SH-SY5Y (cell line): ENCODE data around the gene LMO4.

Source experiments
- GATA2 ChIP-seq: IDR thresholded peaks from 2 replicates; pipeline ENCODE4 v1.6.1; 2011; ENCODE audit warnings: mild to moderate bottlenecking, low read depth, low read length
- GATA3 ChIP-seq: IDR thresholded peaks from 2 replicates; pipeline ENCODE4 v1.6.1; 2011; ENCODE audit warnings: low read depth, mild to moderate bottlenecking, low read length, moderate library complexity

The LMO4 gene

GRCh38 chr1:87307931-87308330, 20.7 kb upstream of the LMO4 start:
- TF ChIP-seq GATA2, result no peak
- TF ChIP-seq GATA3, result no peak

DNA sequence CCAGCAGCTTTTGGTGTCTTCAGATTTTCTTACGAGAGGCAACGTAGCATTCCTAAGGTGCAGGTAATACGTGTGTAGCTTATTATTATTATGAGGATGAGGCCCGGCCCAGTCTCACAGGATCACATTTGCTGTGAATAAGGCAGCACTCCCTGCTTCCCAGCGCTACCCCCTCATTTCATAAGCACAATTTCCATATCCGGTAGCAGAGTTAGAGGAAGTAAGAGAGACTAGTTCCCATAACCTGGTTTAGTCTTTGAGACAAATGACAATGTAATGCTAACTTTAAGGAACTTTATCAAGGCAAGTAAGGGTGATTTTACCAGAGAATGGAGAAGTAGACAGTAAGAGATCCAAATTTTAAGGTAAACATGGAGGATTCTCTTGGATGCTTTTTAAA, 14.6 kb upstream of the LMO4 start:
- TF ChIP-seq GATA3 (no peak), GATA2 (no peak)

DNA sequence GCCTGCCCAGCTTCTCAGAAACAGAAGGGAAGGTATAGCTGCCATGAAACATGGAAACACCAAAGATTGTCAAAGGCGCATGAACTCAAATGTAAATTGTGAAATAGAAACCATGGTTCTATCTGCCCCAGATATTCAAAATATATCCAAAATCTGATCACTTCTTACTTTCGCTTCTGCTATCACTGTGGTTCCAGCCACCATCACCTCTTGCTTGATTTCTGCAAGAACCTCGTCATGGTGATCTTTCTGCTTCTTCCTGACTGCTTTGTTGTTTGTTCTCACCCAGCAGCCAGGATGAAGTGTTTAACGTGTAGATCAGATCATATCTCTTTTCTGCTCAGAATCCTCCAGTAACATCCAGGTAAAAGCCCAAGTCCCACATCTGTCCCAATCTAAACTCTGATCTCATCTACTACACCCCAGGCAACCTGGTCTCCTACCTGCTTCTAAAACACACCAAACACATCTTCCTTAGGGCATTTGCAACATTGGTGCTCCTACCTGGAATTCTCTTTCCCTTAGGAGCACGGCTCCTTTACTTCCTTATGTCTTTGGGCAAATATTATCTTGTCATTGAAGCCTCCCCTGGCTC, 10.5 kb upstream of the LMO4 start:
- TF ChIP-seq GATA2 (no peak), GATA3 (no peak)

- TF ChIP-seq GATA2 (no peak), GATA3 (no peak)
Measured at GRCh38 chr1:87318806-87319205, 9.9 kb upstream of the LMO4 start.

DNA sequence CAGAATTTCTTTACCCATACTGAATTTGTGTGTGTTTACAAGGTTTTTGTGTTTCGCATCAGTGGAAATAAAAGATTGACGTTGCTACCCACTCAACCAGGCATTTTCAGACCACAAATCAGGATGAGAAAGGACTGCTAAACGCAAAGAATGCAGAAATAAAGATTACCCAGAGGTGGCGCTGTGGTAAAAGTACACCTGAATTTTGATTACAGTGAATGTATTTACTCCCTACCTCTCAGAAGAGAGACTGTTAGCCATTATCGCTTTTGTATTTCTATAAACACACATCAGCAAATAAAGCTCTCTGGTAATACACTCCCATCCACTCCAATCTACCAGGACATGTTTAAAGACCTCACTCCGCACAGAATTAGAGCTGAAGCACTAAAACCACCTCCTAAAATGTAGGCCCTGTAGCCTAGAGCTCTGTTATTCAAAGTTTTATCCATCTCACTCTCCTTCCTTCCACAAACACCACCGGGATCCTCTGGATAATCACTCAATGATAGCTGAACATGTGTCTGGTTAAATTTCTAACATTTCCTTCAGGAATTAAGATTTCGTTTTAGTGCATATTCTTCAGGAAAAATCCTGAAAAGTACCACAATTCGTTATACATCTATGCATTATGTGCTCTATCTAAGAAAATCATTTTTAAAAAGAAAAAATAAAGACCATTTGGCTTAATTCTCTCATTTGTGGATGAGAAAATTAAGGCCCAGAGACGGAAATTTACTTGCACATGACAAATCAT, 2.5 kb upstream of the LMO4 start:
- TF ChIP-seq GATA2 (no peak), GATA3 (no peak)

DNA sequence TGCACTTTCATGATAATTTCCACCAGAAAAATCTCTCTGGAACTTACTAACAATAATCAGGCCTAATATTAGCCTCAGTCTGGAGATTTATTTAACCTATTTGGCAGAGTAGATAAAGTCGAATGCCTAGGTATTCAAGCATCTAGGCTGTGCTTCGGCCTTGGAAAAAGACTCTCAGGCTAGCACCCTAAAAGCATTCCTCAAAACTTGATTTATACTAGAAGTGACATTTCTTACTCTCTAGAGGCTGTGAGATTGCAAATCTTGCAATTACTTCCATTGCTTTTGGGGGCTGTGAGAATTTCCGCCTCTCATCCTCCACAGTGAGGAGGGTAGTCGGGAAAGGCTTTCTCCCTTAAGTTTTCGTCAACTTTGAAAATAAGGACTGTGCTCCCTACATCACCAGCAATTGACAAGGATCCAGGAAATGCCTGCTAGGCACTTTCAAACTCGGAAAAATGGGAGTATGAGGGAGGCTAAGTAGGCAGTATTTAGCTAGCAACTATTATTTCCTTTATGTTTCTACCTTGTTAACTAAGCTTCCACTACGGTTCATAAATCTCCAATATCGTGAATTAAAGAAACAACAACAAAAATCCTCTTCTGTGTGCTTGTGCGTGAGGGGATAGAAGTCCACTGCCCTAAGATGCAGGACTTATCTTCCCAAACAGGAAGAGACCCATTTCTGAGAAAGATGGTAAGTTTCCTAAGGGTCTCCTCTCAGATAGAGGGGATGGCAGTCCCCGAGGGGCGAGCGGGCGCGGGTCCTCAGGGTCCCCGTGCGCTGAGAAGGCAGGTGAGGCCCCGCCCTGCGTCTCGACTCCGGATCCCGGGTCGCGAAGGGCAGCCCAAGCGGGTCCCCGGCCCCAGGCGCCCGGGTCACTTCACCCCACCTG, 1.1 kb upstream of the LMO4 start:
- TF ChIP-seq GATA3 (no peak), GATA2 (no peak)

DNA sequence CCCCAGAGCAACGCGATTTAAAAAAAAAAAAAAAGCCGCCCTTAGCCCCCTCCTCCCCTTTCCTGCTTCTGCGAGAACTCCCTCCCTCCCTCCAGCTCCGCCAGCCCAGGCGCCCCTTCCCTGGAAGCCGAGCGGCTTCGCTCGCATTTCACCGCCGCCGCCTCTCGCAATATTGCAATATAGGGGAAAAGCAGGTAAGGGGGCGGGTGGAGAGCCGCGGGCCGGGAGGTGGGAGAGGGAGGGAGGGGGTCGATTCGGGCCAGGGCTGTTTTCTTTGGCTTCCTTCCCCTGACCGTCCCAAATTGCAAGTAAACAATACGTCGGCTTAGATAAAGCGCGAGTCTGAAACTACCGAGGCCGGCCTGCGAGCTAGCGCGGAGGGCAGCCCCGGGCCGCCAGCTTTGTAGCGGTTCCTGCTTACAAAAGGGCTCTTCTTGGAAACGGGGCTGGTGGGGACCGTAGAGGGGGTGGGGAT, 408 bp downstream of the LMO4 start:
- no peak for TF ChIP-seq GATA3
- no peak for TF ChIP-seq GATA2

- no peak for TF ChIP-seq GATA3
- TF ChIP-seq GATA2, result no peak
Measured at GRCh38 chr1:87329526-87330056, 911 bp downstream of the LMO4 start.

DNA sequence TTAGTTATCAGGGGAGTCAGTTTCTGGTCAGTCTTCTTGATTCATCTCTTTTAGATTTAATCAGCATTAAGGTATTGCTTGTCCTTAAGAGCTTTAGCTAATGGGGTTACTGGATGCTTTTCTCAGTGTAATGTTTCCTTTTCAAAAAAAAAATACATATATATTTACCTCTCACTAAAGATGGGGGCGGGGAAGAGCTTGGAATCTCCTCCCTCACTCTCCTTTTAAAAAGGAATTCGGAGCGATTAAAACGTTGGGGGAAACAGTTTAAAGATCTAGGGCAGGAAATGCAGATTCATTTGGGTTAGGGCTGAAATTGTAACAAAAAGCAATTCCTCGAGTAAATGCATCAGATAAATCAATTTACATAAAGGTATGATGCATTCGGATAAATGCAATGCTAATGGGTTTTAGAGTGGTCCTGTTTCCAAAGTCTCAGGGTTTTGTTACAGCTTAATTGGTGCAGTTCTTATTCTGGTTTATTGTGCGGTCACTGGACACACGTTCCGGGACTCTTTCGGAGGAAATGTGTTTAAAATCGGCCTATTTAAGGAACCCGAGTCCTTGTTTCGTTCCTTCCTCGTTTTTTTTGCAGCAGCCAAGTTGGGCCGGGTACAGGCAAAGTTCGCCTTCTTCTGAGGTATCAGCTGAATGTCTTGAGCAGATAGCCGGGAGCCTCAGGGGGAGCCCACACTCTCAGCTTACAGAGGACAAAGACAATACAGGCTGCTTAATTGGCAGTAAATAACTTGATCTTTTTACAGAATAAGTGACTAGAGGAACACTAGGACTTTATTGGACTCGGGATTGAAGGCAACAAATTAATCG, 1.6 kb downstream of the LMO4 start:
- TF ChIP-seq GATA2 (no peak), GATA3 (no peak)

- TF ChIP-seq GATA3, result no peak
- TF ChIP-seq GATA2, result no peak
Measured at GRCh38 chr1:87330885-87331364, 2.2 kb downstream of the LMO4 start.

GRCh38 chr1:87331365-87332241, 2.9 kb downstream of the LMO4 start:
- no peak for TF ChIP-seq GATA3
- TF ChIP-seq GATA2, result no peak

- TF ChIP-seq GATA3 (no peak), GATA2 (no peak)
Measured at GRCh38 chr1:87333692-87334347, 5.1 kb downstream of the LMO4 start.
